Caco-2 (cell line): ENCODE results near the gene RAD18. TPM values are rescaled to one million over a fixed set of nuclear protein-coding genes. Genes with fewer than 3 reads are reported as not detected.

ENCODE experiments used
- BruUV-seq: library from RNA; stranded (reverse); fragments of 400-500 nt; replicated peaks from 2 replicates; lab custom pipeline; 2021; lab: Mats Ljungman, UMichigan
- CTCF ChIA-PET: fragments of 300-600 bp; sonication (Branson Sonifier 250); formaldehyde crosslinking; loops from one replicate; lab custom pipeline; 2022; ENCODE audit warnings: antibody characterized with exemption; lab: Charles Lee
- POLR2A ChIA-PET: fragments of 300-600 bp; sonication (Branson Sonifier 250); formaldehyde crosslinking; loops from one replicate; lab custom pipeline; 2022; ENCODE audit warnings: antibody characterized with exemption; lab: Charles Lee
- DNase-seq, 2 experiments: peaks; one replicate each; pipeline versions ENCODE4 v3.0.0 to v3.0.0-alpha.2; 2020 to 2022
- H3K27me3 ChIP-seq: replicated peaks from 2 replicates; pipeline ENCODE4 v1.6.0; 2011; ENCODE audit warnings: low read length; ENCODE audit not compliant: control insufficient read depth, insufficient read depth
- H3K36me3 ChIP-seq: 2 replicates; pipeline ENCODE4 v1.5.1; 2011; ENCODE audit warnings: low read length; ENCODE audit not compliant: control insufficient read depth, insufficient read depth
- H3K4me1 ChIP-seq: fragments of 250-450 bp; sonication (Bioruptor Pico); 2 replicates; pipeline ENCODE4 v1.5.1; 2020; ENCODE audit warnings: mild to moderate bottlenecking
- H3K4me3 ChIP-seq: 2 replicates; pipeline ENCODE4 v1.5.1; 2011; ENCODE audit warnings: low read depth, mild to moderate bottlenecking, control low read depth, low read length
- H3K9me3 ChIP-seq: fragments of 250-450 bp; sonication (Bioruptor Pico); 2 replicates; pipeline ENCODE4 v1.5.1; 2020; ENCODE audit warnings: mild to moderate bottlenecking, moderate library complexity
- H3K27ac Mint-ChIP-seq: one replicate; pipeline ENCODE4 v1.8.0; 2022; ENCODE audit warnings: mixed read lengths; ENCODE audit not compliant: unreplicated experiment
- H3K27me3 Mint-ChIP-seq: one replicate; pipeline ENCODE4 v1.8.0; 2022; ENCODE audit warnings: mixed read lengths; ENCODE audit not compliant: insufficient read depth, unreplicated experiment
- H3K36me3 Mint-ChIP-seq: one replicate; pipeline ENCODE4 v1.8.0; 2022; ENCODE audit warnings: mild to moderate bottlenecking, mixed read lengths; ENCODE audit not compliant: insufficient read depth, unreplicated experiment
- H3K4me1 Mint-ChIP-seq: one replicate; pipeline ENCODE4 v1.8.0; 2022; ENCODE audit warnings: low read depth, mixed read lengths; ENCODE audit not compliant: unreplicated experiment
- H3K4me3 Mint-ChIP-seq: one replicate; pipeline ENCODE4 v1.8.0; 2022; ENCODE audit warnings: mild to moderate bottlenecking, moderate library complexity, mixed read lengths; ENCODE audit not compliant: unreplicated experiment
- H3K9me3 Mint-ChIP-seq: one replicate; pipeline ENCODE4 v1.8.0; 2022; ENCODE audit warnings: mixed read lengths; ENCODE audit not compliant: unreplicated experiment
- CTCF ChIP-seq, 2 experiments: fragments of 200-600 bp in 1 of 2; IDR thresholded peaks; 1 replicate in 1 of 2; 2 replicates in 1 of 2; pipeline versions ENCODE4 v1.5.1 to v1.8.0; 2011 to 2022; ENCODE audit warnings: antibody characterized with exemption in 1 of 2, control low read depth in 1 of 2, inconsistent platforms in 1 of 2, low read depth in 1 of 2, low read length in 1 of 2, mild to moderate bottlenecking in 1 of 2, moderate library complexity in 1 of 2; ENCODE audit not compliant: insufficient read depth in 1 of 2, severe bottlenecking in 1 of 2, unreplicated experiment in 1 of 2
- intact Hi-C: fragments of 100-400 bp; cut with micrococcal nuclease; formaldehyde crosslinking; loops from one replicate; pipeline ENCODE4 v1.10.0; 2022; ENCODE audit not compliant: unreplicated experiment
- total RNA-seq: library from RNA; stranded (reverse); gene quantifications from 2 replicates; pipeline ENCODE4 v1.2.3, GENCODE V29; 2022

Gene RAD18
- total RNA-seq, 1 experiment from 2014 or later, result 19.3 TPM

GRCh38 chr3:8911781-8912180 lies 51.5 kb downstream of the RAD18 start:
- no peak overlapping the region for H3K4me3 Mint-ChIP-seq
- Histone ChIP-seq H3K27me3 (no peaks in the 10 kb centered on the region), H3K36me3 (no peaks in the 10 kb centered on the region), H3K9me3 (no peaks in the 10 kb centered on the region), H3K4me3 (no peak overlapping the region), H3K4me1 (no peaks in the 10 kb centered on the region)
- no peaks in the 10 kb centered on the region for H3K9me3 Mint-ChIP-seq
- intact Hi-C loops, result no loop called here
- POLR2A ChIA-PET, result no interaction called here
- no peak for DNase-seq
- CTCF ChIA-PET, result no interaction called here
- peaks cover 8% of the 10 kb centered on the region for H3K36me3 Mint-ChIP-seq
- H3K4me1 Mint-ChIP-seq, result no peaks in the 10 kb centered on the region
- BruUV-seq, result no TSS peak
- H3K27me3 Mint-ChIP-seq, result no peaks in the 10 kb centered on the region
- no peak overlapping the region for H3K27ac Mint-ChIP-seq
- TF ChIP-seq CTCF (IDR thresholded peaks at IDR 0.05; ENCODE audit: insufficient read depth in 1 of 2, low read depth in 1 of 2, low read length in 1 of 2, severe bottlenecking in 1 of 2, unreplicated experiment in 1 of 2), result no peak

- Histone ChIP-seq H3K36me3 (no peaks in the 10 kb centered on the region), H3K4me1 (no peaks in the 10 kb centered on the region), H3K9me3 (no peaks in the 10 kb centered on the region), H3K4me3 (no peak overlapping the region), H3K27me3 (no peaks in the 10 kb centered on the region)
- H3K4me1 Mint-ChIP-seq, result no peaks in the 10 kb centered on the region
- no TSS peak for BruUV-seq
- no peaks in the 10 kb centered on the region for H3K9me3 Mint-ChIP-seq
- ChIA-PET POLR2A (no interaction called here), CTCF (no interaction called here)
- H3K4me3 Mint-ChIP-seq, result no peak overlapping the region
- no peak overlapping the region for H3K27ac Mint-ChIP-seq
- H3K36me3 Mint-ChIP-seq, result peaks cover 9% of the 10 kb centered on the region
- DNase-seq, result no peak
- no peaks in the 10 kb centered on the region for H3K27me3 Mint-ChIP-seq
- intact Hi-C loops, result no loop called here
- TF ChIP-seq CTCF (IDR thresholded peaks at IDR 0.05; ENCODE audit: insufficient read depth in 1 of 2, low read depth in 1 of 2, low read length in 1 of 2, severe bottlenecking in 1 of 2, unreplicated experiment in 1 of 2), result no peak
These were observed 54.1 kb downstream of the RAD18 start for GRCh38 chr3:8909160-8909559.

GRCh38 chr3:8903191-8903590 lies 60.1 kb downstream of the RAD18 start:
- no peak for TF ChIP-seq CTCF (IDR thresholded peaks at IDR 0.05; ENCODE audit: insufficient read depth in 1 of 2, low read depth in 1 of 2, low read length in 1 of 2, severe bottlenecking in 1 of 2, unreplicated experiment in 1 of 2)
- no TSS peak for BruUV-seq
- H3K27me3 Mint-ChIP-seq, result no peaks in the 10 kb centered on the region
- Histone ChIP-seq H3K36me3 (no peaks in the 10 kb centered on the region), H3K27me3 (no peaks in the 10 kb centered on the region), H3K4me1 (no peaks in the 10 kb centered on the region), H3K4me3 (no peak overlapping the region), H3K9me3 (no peaks in the 10 kb centered on the region)
- ChIA-PET POLR2A (no interaction called here), CTCF (no interaction called here)
- no peak for DNase-seq
- H3K27ac Mint-ChIP-seq, result no peak overlapping the region
- no peak overlapping the region for H3K4me3 Mint-ChIP-seq
- no peaks in the 10 kb centered on the region for H3K9me3 Mint-ChIP-seq
- peaks cover 11% of the 10 kb centered on the region for H3K36me3 Mint-ChIP-seq
- H3K4me1 Mint-ChIP-seq, result no peaks in the 10 kb centered on the region
- intact Hi-C loops, result loop anchor here (5.0 kb wide), 1 partner anchor 136 kb away; the partner anchor contains the start of gene OXTR
